HL-60 (cell line): ENCODE measurements around the gene NFASC.

Experiments used
- DNase-seq, 2 experiments: peaks; one replicate each; pipeline ENCODE4 v3.0.0-alpha.2; 2010 to 2020; ENCODE audit warnings: low read depth in 1 of 2, low spot score in 1 of 2
- H3K27ac ChIP-seq: fragments of 250-450 bp; sonication (Bioruptor Pico); replicated peaks from 2 replicates; pipeline ENCODE4 v1.5.1; 2020; ENCODE audit warnings: mild to moderate bottlenecking, moderate library complexity
- H3K27me3 ChIP-seq: fragments of 250-450 bp; sonication (Bioruptor Pico); 2 replicates; pipeline ENCODE4 v1.5.1; 2021; ENCODE audit warnings: mild to moderate bottlenecking, moderate library complexity; ENCODE audit not compliant: insufficient read depth, poor library complexity, severe bottlenecking
- H3K4me3 ChIP-seq: replicated peaks from 2 replicates; pipeline ENCODE4 v1.5.1; 2011; ENCODE audit warnings: mild to moderate bottlenecking, control low read depth, low read length; ENCODE audit not compliant: insufficient read depth
- GABPA ChIP-seq: IDR thresholded peaks from 2 replicates; pipeline ENCODE4 v1.6.1; 2012; ENCODE audit warnings: low read depth
- POLR2AphosphoS5 ChIP-seq: IDR thresholded peaks from 2 replicates; pipeline ENCODE4 v1.6.1; 2012; ENCODE audit warnings: low read depth
- SPI1 ChIP-seq: IDR thresholded peaks from 2 replicates; pipeline ENCODE4 v1.6.1; 2012; ENCODE audit warnings: low read depth, mild to moderate bottlenecking, borderline replicate concordance
- TF ChIP-seq, protein P1 (sequence below): IDR thresholded peaks from one replicate; pipeline ENCODE4 v1.5.1; 2011; ENCODE audit warnings: low read length, control low read depth, inconsistent platforms; ENCODE audit not compliant: insufficient read depth
- TF ChIP-seq, protein P2 (sequence below): IDR thresholded peaks from 2 replicates; pipeline ENCODE4 v1.6.1; 2012; ENCODE audit warnings: low read depth; ENCODE audit not compliant: insufficient replicate concordance

NFASC gene

DNA sequence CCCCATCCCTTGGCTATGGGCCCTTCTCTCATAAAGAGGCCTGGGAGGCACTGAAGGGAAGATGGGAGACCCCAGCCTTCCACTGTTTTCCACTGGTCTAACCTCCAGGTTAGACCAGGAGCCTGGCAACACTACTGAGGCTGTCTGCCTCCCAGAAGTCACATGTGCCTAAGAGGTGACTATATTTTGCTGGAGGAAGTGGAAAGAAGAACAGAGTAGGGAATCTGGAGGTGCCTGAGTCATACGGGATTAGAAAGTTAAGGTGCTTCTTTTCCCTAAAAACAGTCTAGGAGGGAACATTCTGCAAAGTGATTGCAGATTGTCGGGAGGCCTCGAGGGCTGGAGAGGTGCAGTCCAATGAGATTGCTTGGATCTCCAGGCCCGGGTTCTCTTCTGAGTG, 4.6 kb downstream of the NFASC start:
- TF ChIP-seq, protein P1, sequence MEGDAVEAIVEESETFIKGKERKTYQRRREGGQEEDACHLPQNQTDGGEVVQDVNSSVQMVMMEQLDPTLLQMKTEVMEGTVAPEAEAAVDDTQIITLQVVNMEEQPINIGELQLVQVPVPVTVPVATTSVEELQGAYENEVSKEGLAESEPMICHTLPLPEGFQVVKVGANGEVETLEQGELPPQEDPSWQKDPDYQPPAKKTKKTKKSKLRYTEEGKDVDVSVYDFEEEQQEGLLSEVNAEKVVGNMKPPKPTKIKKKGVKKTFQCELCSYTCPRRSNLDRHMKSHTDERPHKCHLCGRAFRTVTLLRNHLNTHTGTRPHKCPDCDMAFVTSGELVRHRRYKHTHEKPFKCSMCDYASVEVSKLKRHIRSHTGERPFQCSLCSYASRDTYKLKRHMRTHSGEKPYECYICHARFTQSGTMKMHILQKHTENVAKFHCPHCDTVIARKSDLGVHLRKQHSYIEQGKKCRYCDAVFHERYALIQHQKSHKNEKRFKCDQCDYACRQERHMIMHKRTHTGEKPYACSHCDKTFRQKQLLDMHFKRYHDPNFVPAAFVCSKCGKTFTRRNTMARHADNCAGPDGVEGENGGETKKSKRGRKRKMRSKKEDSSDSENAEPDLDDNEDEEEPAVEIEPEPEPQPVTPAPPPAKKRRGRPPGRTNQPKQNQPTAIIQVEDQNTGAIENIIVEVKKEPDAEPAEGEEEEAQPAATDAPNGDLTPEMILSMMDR = no peak
- TF ChIP-seq GABPA (no peak), POLR2AphosphoS5 (no peak), SPI1 (no peak)
- TF ChIP-seq, protein P2, sequence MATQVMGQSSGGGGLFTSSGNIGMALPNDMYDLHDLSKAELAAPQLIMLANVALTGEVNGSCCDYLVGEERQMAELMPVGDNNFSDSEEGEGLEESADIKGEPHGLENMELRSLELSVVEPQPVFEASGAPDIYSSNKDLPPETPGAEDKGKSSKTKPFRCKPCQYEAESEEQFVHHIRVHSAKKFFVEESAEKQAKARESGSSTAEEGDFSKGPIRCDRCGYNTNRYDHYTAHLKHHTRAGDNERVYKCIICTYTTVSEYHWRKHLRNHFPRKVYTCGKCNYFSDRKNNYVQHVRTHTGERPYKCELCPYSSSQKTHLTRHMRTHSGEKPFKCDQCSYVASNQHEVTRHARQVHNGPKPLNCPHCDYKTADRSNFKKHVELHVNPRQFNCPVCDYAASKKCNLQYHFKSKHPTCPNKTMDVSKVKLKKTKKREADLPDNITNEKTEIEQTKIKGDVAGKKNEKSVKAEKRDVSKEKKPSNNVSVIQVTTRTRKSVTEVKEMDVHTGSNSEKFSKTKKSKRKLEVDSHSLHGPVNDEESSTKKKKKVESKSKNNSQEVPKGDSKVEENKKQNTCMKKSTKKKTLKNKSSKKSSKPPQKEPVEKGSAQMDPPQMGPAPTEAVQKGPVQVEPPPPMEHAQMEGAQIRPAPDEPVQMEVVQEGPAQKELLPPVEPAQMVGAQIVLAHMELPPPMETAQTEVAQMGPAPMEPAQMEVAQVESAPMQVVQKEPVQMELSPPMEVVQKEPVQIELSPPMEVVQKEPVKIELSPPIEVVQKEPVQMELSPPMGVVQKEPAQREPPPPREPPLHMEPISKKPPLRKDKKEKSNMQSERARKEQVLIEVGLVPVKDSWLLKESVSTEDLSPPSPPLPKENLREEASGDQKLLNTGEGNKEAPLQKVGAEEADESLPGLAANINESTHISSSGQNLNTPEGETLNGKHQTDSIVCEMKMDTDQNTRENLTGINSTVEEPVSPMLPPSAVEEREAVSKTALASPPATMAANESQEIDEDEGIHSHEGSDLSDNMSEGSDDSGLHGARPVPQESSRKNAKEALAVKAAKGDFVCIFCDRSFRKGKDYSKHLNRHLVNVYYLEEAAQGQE = no peak
- no peak for DNase-seq
- H3K27me3 ChIP-seq = peaks cover 2% of the 10 kb centered on the region
- H3K27ac ChIP-seq = no peak overlapping the region
- H3K4me3 ChIP-seq = no peak overlapping the region

- Histone ChIP-seq H3K4me3 (no peak overlapping the region), H3K27me3 (peaks cover 2% of the 10 kb centered on the region), H3K27ac (no peak overlapping the region)
- TF ChIP-seq SPI1 (no peak), GABPA (no peak), POLR2AphosphoS5 (no peak)
- TF ChIP-seq, protein P1 = no peak
- TF ChIP-seq, protein P2 = no peak
- no peak for DNase-seq
Measured at GRCh38 chr1:204878621-204879234, 8.1 kb downstream of the NFASC start.

DNA sequence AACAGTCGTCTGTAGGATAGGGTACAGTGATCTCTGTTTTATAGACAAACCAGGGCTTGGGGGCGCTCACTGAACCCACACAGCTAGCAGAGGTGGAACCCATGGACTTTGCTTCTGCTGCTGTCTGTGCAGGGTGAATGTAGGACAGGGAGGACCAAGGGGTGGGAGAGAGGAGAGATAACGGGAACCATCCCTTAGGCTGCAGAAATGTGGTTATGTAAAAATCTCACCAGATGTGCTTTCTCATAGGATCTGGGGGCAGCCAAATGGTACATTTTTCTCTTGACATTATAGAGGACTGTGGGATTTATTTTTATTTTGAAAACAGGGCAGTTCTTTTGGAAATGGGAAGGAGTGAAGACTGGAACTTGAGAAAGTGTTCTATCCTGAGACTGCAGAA, 8.7 kb downstream of the NFASC start:
- DNase-seq = no peak
- no peak overlapping the region for H3K4me3 ChIP-seq
- peaks cover 2% of the 10 kb centered on the region for H3K27me3 ChIP-seq
- H3K27ac ChIP-seq = no peak overlapping the region
- TF ChIP-seq, protein P2 = no peak
- TF ChIP-seq, protein P1 = no peak
- TF ChIP-seq POLR2AphosphoS5 = no peak
